ENCODE measurements around the gene TSC1.

TSC1 gene

GRCh38 chr9:132857616-132858342, 86.6 kb downstream of the TSC1 start:
- DNase-seq, result no peak

GRCh38 chr9:132857031-132857430, 87.4 kb downstream of the TSC1 start:
- DNase-seq, result no peak

GRCh38 chr9:132855904-132856303, 88.5 kb downstream of the TSC1 start:
- no peak for DNase-seq

GRCh38 chr9:132854832-132855231, 89.6 kb downstream of the TSC1 start:
- no peak for DNase-seq

- DNase-seq, result no peak
Observed at GRCh38 chr9:132853482-132853881, 90.9 kb downstream of the TSC1 start.

GRCh38 chr9:132849185-132849706, 95.2 kb downstream of the TSC1 start:
- no peak for DNase-seq

- no peak for DNase-seq
Observed at GRCh38 chr9:132846918-132847515, 97.4 kb downstream of the TSC1 start.

- no peak for DNase-seq
Observed at GRCh38 chr9:132846109-132846917, 98.1 kb downstream of the TSC1 start.

- DNase-seq, result no peak
Observed at GRCh38 chr9:132842124-132843044, 102.0 kb downstream of the TSC1 start.
